Caco-2 (cell line): ENCODE results near the gene TARS3. TPM values are rescaled to one million over a fixed set of nuclear protein-coding genes. Genes with fewer than 3 reads are reported as not detected.

Source experiments
- BruUV-seq: library from RNA; stranded (reverse); fragments of 400-500 nt; replicated peaks from 2 replicates; lab custom pipeline; 2021; lab: Mats Ljungman, UMichigan
- CTCF ChIA-PET: fragments of 300-600 bp; sonication (Branson Sonifier 250); formaldehyde crosslinking; loops from one replicate; lab custom pipeline; 2022; ENCODE audit warnings: antibody characterized with exemption; lab: Charles Lee
- POLR2A ChIA-PET: fragments of 300-600 bp; sonication (Branson Sonifier 250); formaldehyde crosslinking; loops from one replicate; lab custom pipeline; 2022; ENCODE audit warnings: antibody characterized with exemption; lab: Charles Lee
- DNase-seq, 2 experiments: peaks; one replicate each; pipeline versions ENCODE4 v3.0.0 to v3.0.0-alpha.2; 2020 to 2022
- H3K27me3 ChIP-seq: replicated peaks from 2 replicates; pipeline ENCODE4 v1.6.0; 2011; ENCODE audit warnings: low read length; ENCODE audit not compliant: control insufficient read depth, insufficient read depth
- H3K36me3 ChIP-seq: 2 replicates; pipeline ENCODE4 v1.5.1; 2011; ENCODE audit warnings: low read length; ENCODE audit not compliant: control insufficient read depth, insufficient read depth
- H3K4me1 ChIP-seq: fragments of 250-450 bp; sonication (Bioruptor Pico); 2 replicates; pipeline ENCODE4 v1.5.1; 2020; ENCODE audit warnings: mild to moderate bottlenecking
- H3K4me3 ChIP-seq: 2 replicates; pipeline ENCODE4 v1.5.1; 2011; ENCODE audit warnings: low read depth, mild to moderate bottlenecking, control low read depth, low read length
- H3K9me3 ChIP-seq: fragments of 250-450 bp; sonication (Bioruptor Pico); 2 replicates; pipeline ENCODE4 v1.5.1; 2020; ENCODE audit warnings: mild to moderate bottlenecking, moderate library complexity
- H3K27ac Mint-ChIP-seq: one replicate; pipeline ENCODE4 v1.8.0; 2022; ENCODE audit warnings: mixed read lengths; ENCODE audit not compliant: unreplicated experiment
- H3K27me3 Mint-ChIP-seq: one replicate; pipeline ENCODE4 v1.8.0; 2022; ENCODE audit warnings: mixed read lengths; ENCODE audit not compliant: insufficient read depth, unreplicated experiment
- H3K36me3 Mint-ChIP-seq: one replicate; pipeline ENCODE4 v1.8.0; 2022; ENCODE audit warnings: mild to moderate bottlenecking, mixed read lengths; ENCODE audit not compliant: insufficient read depth, unreplicated experiment
- H3K4me1 Mint-ChIP-seq: one replicate; pipeline ENCODE4 v1.8.0; 2022; ENCODE audit warnings: low read depth, mixed read lengths; ENCODE audit not compliant: unreplicated experiment
- H3K4me3 Mint-ChIP-seq: one replicate; pipeline ENCODE4 v1.8.0; 2022; ENCODE audit warnings: mild to moderate bottlenecking, moderate library complexity, mixed read lengths; ENCODE audit not compliant: unreplicated experiment
- H3K9me3 Mint-ChIP-seq: one replicate; pipeline ENCODE4 v1.8.0; 2022; ENCODE audit warnings: mixed read lengths; ENCODE audit not compliant: unreplicated experiment
- intact Hi-C: fragments of 100-400 bp; cut with micrococcal nuclease; formaldehyde crosslinking; loops from one replicate; pipeline ENCODE4 v1.10.0; 2022; ENCODE audit not compliant: unreplicated experiment
- total RNA-seq: library from RNA; stranded (reverse); gene quantifications from 2 replicates; pipeline ENCODE4 v1.2.3, GENCODE V29; 2022
- TF ChIP-seq, protein P1 (sequence below), 2 experiments: fragments of 200-600 bp in 1 of 2; IDR thresholded peaks; 1 replicate in 1 of 2; 2 replicates in 1 of 2; pipeline versions ENCODE4 v1.5.1 to v1.8.0; 2011 to 2022; ENCODE audit warnings: antibody characterized with exemption in 1 of 2, control low read depth in 1 of 2, inconsistent platforms in 1 of 2, low read depth in 1 of 2, low read length in 1 of 2, mild to moderate bottlenecking in 1 of 2, moderate library complexity in 1 of 2; ENCODE audit not compliant: insufficient read depth in 1 of 2, severe bottlenecking in 1 of 2, unreplicated experiment in 1 of 2

The TARS3 gene
- total RNA-seq, 1 experiment from 2014 or later, result 9.8 TPM

GRCh38 chr15:101614761-101615160 is 109.5 kb downstream of the TARS3 start:
- ChIA-PET CTCF (no interaction called here), POLR2A (no interaction called here)
- BruUV-seq, result no TSS peak
- Histone ChIP-seq H3K36me3 (no peaks in the 10 kb centered on the region), H3K9me3 (no peaks in the 10 kb centered on the region), H3K4me3 (no peak overlapping the region), H3K27me3 (no peaks in the 10 kb centered on the region), H3K4me1 (peaks cover 7% of the 10 kb centered on the region; the same call in 1 of the 2 replicates)
- peaks cover 20% of the 10 kb centered on the region for H3K4me1 Mint-ChIP-seq
- peaks cover 6% of the 10 kb centered on the region for H3K36me3 Mint-ChIP-seq
- H3K9me3 Mint-ChIP-seq, result no peaks in the 10 kb centered on the region
- H3K27ac Mint-ChIP-seq, result no peak overlapping the region
- TF ChIP-seq, protein P1, sequence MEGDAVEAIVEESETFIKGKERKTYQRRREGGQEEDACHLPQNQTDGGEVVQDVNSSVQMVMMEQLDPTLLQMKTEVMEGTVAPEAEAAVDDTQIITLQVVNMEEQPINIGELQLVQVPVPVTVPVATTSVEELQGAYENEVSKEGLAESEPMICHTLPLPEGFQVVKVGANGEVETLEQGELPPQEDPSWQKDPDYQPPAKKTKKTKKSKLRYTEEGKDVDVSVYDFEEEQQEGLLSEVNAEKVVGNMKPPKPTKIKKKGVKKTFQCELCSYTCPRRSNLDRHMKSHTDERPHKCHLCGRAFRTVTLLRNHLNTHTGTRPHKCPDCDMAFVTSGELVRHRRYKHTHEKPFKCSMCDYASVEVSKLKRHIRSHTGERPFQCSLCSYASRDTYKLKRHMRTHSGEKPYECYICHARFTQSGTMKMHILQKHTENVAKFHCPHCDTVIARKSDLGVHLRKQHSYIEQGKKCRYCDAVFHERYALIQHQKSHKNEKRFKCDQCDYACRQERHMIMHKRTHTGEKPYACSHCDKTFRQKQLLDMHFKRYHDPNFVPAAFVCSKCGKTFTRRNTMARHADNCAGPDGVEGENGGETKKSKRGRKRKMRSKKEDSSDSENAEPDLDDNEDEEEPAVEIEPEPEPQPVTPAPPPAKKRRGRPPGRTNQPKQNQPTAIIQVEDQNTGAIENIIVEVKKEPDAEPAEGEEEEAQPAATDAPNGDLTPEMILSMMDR (IDR thresholded peaks at IDR 0.05; ENCODE audit: insufficient read depth in 1 of 2, low read depth in 1 of 2, low read length in 1 of 2, severe bottlenecking in 1 of 2, unreplicated experiment in 1 of 2), result no peak
- intact Hi-C loops, result no loop called here
- H3K27me3 Mint-ChIP-seq, result no peaks in the 10 kb centered on the region
- DNase-seq, result no peak
- no peak overlapping the region for H3K4me3 Mint-ChIP-seq

DNA sequence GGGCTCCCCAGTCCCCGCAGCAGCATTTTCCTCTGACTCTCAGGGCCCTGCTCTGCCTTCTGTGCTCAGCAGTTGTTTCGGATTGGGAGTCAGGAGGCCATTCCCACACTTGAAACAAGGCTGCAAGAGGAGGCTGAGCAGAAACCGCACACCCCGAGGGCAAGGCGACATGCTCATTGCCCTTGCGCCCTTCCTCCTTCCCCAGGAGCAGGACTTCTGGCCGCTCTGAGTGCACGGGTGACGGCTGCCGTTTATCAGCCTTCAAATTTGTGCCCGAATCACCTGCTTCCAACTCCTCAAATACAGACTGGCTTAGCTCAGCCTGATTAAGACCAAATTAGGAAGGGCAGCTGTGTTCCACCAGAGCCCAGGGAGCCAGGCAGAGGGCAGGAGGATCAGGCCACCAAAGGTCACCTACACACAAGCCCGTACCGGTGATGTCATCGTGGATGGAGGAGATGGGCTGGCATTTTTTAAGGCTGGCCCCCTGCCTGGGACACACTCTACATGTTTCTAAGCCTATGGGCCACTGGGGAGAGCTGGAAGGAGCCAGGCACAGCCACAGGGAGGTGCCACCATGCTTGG is 110.2 kb downstream of the TARS3 start:
- ChIA-PET CTCF (no interaction called here), POLR2A (no interaction called here)
- H3K27me3 Mint-ChIP-seq, result no peaks in the 10 kb centered on the region
- H3K27me3 ChIP-seq, result no peaks in the 10 kb centered on the region
- H3K4me3 Mint-ChIP-seq, result no peak overlapping the region
- peaks cover 7% of the 10 kb centered on the region; the same call in 1 of the 2 replicates for H3K4me1 ChIP-seq
- intact Hi-C loops, result no loop called here
- peaks cover 20% of the 10 kb centered on the region for H3K4me1 Mint-ChIP-seq
- no peak for DNase-seq
- no peak overlapping the region for H3K27ac Mint-ChIP-seq
- TF ChIP-seq, protein P1 (IDR thresholded peaks at IDR 0.05; ENCODE audit: insufficient read depth in 1 of 2, low read depth in 1 of 2, low read length in 1 of 2, severe bottlenecking in 1 of 2, unreplicated experiment in 1 of 2), result no peak
- no peaks in the 10 kb centered on the region for H3K36me3 ChIP-seq
- no peaks in the 10 kb centered on the region for H3K9me3 Mint-ChIP-seq
- peaks cover 6% of the 10 kb centered on the region for H3K36me3 Mint-ChIP-seq
- no peak overlapping the region for H3K4me3 ChIP-seq
- H3K9me3 ChIP-seq, result no peaks in the 10 kb centered on the region
- BruUV-seq, result no TSS peak

- peaks cover 6% of the 10 kb centered on the region for H3K36me3 Mint-ChIP-seq
- Histone ChIP-seq H3K4me3 (no peak overlapping the region), H3K36me3 (no peaks in the 10 kb centered on the region), H3K27me3 (no peaks in the 10 kb centered on the region), H3K4me1 (peaks cover 7% of the 10 kb centered on the region; the same call in 1 of the 2 replicates), H3K9me3 (no peaks in the 10 kb centered on the region)
- ChIA-PET POLR2A (no interaction called here), CTCF (no interaction called here)
- H3K27ac Mint-ChIP-seq, result no peak overlapping the region
- TF ChIP-seq, protein P1 (IDR thresholded peaks at IDR 0.05; ENCODE audit: insufficient read depth in 1 of 2, low read depth in 1 of 2, low read length in 1 of 2, severe bottlenecking in 1 of 2, unreplicated experiment in 1 of 2), result no peak
- DNase-seq, result no peak
- no peak overlapping the region for H3K4me3 Mint-ChIP-seq
- no TSS peak for BruUV-seq
- intact Hi-C loops, result no loop called here
- H3K9me3 Mint-ChIP-seq, result no peaks in the 10 kb centered on the region
- no peaks in the 10 kb centered on the region for H3K27me3 Mint-ChIP-seq
- H3K4me1 Mint-ChIP-seq, result peaks cover 20% of the 10 kb centered on the region
These were observed 110.9 kb downstream of the TARS3 start for GRCh38 chr15:101613130-101614000.
